Nephron progenitor cell (in vitro differentiated cells): Measurements from ENCODE around the gene KIAA1958.

Experiments
- DNase-seq: peaks from one replicate; pipeline ENCODE4 v3.0.0; 2021
- H3K27ac Mint-ChIP-seq: 2 replicates; pipeline ENCODE4 v1.8.0; 2021; ENCODE audit warnings: mild to moderate bottlenecking, moderate library complexity, mixed read lengths
- H3K27me3 Mint-ChIP-seq: 2 replicates; pipeline ENCODE4 v1.8.0; 2021; ENCODE audit warnings: mild to moderate bottlenecking, low read depth, mixed read lengths; ENCODE audit not compliant: poor library complexity
- H3K36me3 Mint-ChIP-seq: 2 replicates; pipeline ENCODE4 v1.8.0; 2021; ENCODE audit warnings: low read depth, mixed read lengths
- H3K4me1 Mint-ChIP-seq: 2 replicates; pipeline ENCODE4 v1.8.0; 2021; ENCODE audit warnings: mixed read lengths
- H3K4me3 Mint-ChIP-seq: 2 replicates; pipeline ENCODE4 v1.8.0; 2021; ENCODE audit warnings: mild to moderate bottlenecking, moderate library complexity, mixed read lengths
- H3K9me3 Mint-ChIP-seq: 2 replicates; pipeline ENCODE4 v1.8.0; 2021; ENCODE audit warnings: mild to moderate bottlenecking, moderate library complexity, mixed read lengths
- CTCF ChIP-seq: fragments of 200-600 bp; sonication (generic); IDR thresholded peaks from 2 replicates; pipeline ENCODE4 v1.5.0; 2021; ENCODE audit warnings: antibody characterized with exemption

The KIAA1958 gene

GRCh38 chr9:112647596-112647995, 161.0 kb downstream of the KIAA1958 start:
- DNase-seq, result no peak
- H3K9me3 Mint-ChIP-seq, result peaks cover 47% of the 10 kb centered on the region
- no peaks in the 10 kb centered on the region for H3K4me1 Mint-ChIP-seq
- TF ChIP-seq CTCF, result no peak
- no peak overlapping the region for H3K27ac Mint-ChIP-seq
- peaks cover 74% of the 10 kb centered on the region for H3K36me3 Mint-ChIP-seq
- no peak overlapping the region for H3K4me3 Mint-ChIP-seq
- H3K27me3 Mint-ChIP-seq, result no peaks in the 10 kb centered on the region

- Mint-ChIP-seq H3K27me3 (no peaks in the 10 kb centered on the region), H3K27ac (no peak overlapping the region), H3K4me1 (no peaks in the 10 kb centered on the region)
Observed at GRCh38 chr9:112648624-112649023, 162.0 kb downstream of the KIAA1958 start.

GRCh38 chr9:112654282-112654681, 167.7 kb downstream of the KIAA1958 start:
- Mint-ChIP-seq H3K27ac (no peak overlapping the region), H3K4me3 (no peak overlapping the region), H3K27me3 (no peaks in the 10 kb centered on the region), H3K4me1 (no peaks in the 10 kb centered on the region), H3K36me3 (peaks cover 74% of the 10 kb centered on the region), H3K9me3 (peaks cover 14% of the 10 kb centered on the region)
- no peak for TF ChIP-seq CTCF
- DNase-seq, result no peak

More at GRCh38 chr9:112648624-112649023, 162.0 kb downstream of the KIAA1958 start:
- peaks cover 78% of the 10 kb centered on the region for H3K36me3 Mint-ChIP-seq
- no peak for DNase-seq
- no peak for TF ChIP-seq CTCF
- peaks cover 47% of the 10 kb centered on the region for H3K9me3 Mint-ChIP-seq
- no peak overlapping the region for H3K4me3 Mint-ChIP-seq

GRCh38 chr9:112655668-112656067, 169.0 kb downstream of the KIAA1958 start:
- H3K4me1 Mint-ChIP-seq, result no peaks in the 10 kb centered on the region

GRCh38 chr9:112659906-112660305, 173.3 kb downstream of the KIAA1958 start:
- H3K4me1 Mint-ChIP-seq, result no peaks in the 10 kb centered on the region
- no peaks in the 10 kb centered on the region for H3K27me3 Mint-ChIP-seq
- H3K4me3 Mint-ChIP-seq, result no peak overlapping the region
- H3K9me3 Mint-ChIP-seq, result no peaks in the 10 kb centered on the region
- DNase-seq, result no peak
- H3K27ac Mint-ChIP-seq, result no peak overlapping the region
- peaks cover 42% of the 10 kb centered on the region for H3K36me3 Mint-ChIP-seq
- no peak for TF ChIP-seq CTCF

More at GRCh38 chr9:112655668-112656067, 169.0 kb downstream of the KIAA1958 start:
- H3K27ac Mint-ChIP-seq, result peak overlapping the region; percentile 50
- no peak for DNase-seq
- no peak for TF ChIP-seq CTCF
- no peak overlapping the region for H3K4me3 Mint-ChIP-seq
- peaks cover 2% of the 10 kb centered on the region for H3K9me3 Mint-ChIP-seq
- H3K36me3 Mint-ChIP-seq, result peaks cover 74% of the 10 kb centered on the region
- no peaks in the 10 kb centered on the region for H3K27me3 Mint-ChIP-seq

- Mint-ChIP-seq H3K27me3 (no peaks in the 10 kb centered on the region), H3K4me1 (no peaks in the 10 kb centered on the region), H3K9me3 (no peaks in the 10 kb centered on the region), H3K36me3 (peaks cover 20% of the 10 kb centered on the region), H3K4me3 (no peak overlapping the region), H3K27ac (no peak overlapping the region)
- TF ChIP-seq CTCF, result no peak
- DNase-seq, result no peak
Observed at GRCh38 chr9:112663681-112664080, 177.1 kb downstream of the KIAA1958 start.
